OCI-LY1 (cell line): ENCODE results near the gene USPL1.

Experiments
- CTCF ChIP-seq: fragments of 200-600 bp; sonication (generic), shearing (Covaris generic); IDR thresholded peaks from 2 replicates; pipeline ENCODE4 v1.5.1; 2017; ENCODE audit warnings: mild to moderate bottlenecking, antibody characterized with exemption, low read length, moderate library complexity, mixed read lengths
- EZH2 ChIP-seq: fragments of 200-600 bp; sonication (generic), shearing (Covaris generic); IDR thresholded peaks from 2 replicates; pipeline ENCODE4 v1.8.0; 2017; ENCODE audit warnings: borderline replicate concordance, mixed run types, mild to moderate bottlenecking, antibody characterized with exemption, low read length, moderate library complexity, mixed read lengths

GRCh38 chr13:30660796-30661195, 43.1 kb downstream of the USPL1 start:
- TF ChIP-seq CTCF = no peak
- TF ChIP-seq EZH2 = no peak
